Stomach (tissue), 4 donors: Measurements from ENCODE around the gene TRIOBP.

Source experiments
- EP300 ChIP-seq: sonication (generic); formaldehyde crosslinking; IDR thresholded peaks from one replicate; pipeline ENCODE4 v1.6.1; 2017; ENCODE audit warnings: antibody characterized with exemption
- POLR2A ChIP-seq, 4 donors: fragments of 450-650 bp; IDR thresholded peaks; one replicate each; pipeline ENCODE4 v1.6.1; 2016; ENCODE audit warnings: antibody characterized with exemption in 4 of 4, control low read depth in 2 of 4, mild to moderate bottlenecking in 1 of 4, moderate library complexity in 1 of 4
- POLR2AphosphoS5 ChIP-seq, 3 donors: sonication (generic); formaldehyde crosslinking; IDR thresholded peaks; one replicate each; pipeline ENCODE4 v1.6.1; 2016; ENCODE audit warnings: antibody characterized with exemption in 3 of 3
- TF ChIP-seq, protein P1 (sequence below), 7 experiments: fragments of 450-650 bp in 4 of 7; fragments of 200-600 bp in 3 of 7; sonication (generic) in 3 of 7; IDR thresholded peaks; one replicate each; pipeline ENCODE4 v1.5.1; 2016 to 2019; ENCODE audit warnings: antibody characterized with exemption in 7 of 7, control low read depth in 2 of 7, mild to moderate bottlenecking in 1 of 7

DNA sequence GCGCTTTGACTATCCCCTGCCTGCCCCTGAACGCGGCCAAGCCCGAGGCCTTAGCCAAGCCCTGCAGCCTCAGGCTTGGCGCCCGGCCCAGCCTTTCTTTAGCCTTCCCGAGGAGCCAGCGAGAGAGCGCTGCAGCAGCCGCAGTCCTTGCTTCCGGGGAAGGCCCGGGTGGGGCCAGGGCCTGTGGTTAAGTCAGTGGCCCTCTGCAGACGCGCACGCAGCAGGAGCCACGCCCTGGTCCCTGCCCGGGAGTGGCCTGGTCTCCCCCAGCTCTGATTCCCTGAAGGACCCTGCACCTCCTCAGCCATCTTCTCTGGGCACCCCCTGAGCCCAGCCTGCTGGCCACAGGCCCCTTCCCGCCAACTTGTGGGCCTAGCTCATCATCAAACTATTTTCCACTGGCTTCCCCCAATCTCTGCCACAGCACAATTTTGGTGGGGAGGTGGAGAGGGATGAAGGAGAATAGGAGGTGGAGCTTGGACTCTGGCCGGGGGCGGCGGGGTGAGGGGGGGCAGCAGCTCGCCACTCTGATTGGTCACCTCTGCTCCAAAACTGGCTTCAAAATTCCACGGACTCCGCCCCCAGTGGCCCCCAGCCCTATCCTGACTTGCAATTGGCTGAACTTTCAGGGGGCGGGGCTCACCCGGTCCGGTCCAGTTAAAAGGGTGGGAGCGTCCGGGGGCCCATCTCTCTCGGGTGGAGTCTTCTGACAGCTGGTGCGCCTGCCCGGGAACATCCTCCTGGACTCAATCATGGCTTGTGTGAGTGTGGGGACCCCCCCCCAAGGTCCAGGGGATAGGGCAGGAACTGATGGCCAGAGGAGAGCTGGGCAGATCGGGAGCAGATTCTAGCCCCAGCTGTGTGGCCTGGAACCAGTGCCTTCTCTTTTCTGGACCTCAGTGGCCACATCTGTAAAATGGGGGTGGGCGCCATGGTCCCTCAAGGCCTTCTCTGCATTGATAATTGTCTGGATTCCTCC lies 21.6 kb upstream of the TRIOBP start, which contains the start of gene LGALS1:
- TF ChIP-seq, protein P1, sequence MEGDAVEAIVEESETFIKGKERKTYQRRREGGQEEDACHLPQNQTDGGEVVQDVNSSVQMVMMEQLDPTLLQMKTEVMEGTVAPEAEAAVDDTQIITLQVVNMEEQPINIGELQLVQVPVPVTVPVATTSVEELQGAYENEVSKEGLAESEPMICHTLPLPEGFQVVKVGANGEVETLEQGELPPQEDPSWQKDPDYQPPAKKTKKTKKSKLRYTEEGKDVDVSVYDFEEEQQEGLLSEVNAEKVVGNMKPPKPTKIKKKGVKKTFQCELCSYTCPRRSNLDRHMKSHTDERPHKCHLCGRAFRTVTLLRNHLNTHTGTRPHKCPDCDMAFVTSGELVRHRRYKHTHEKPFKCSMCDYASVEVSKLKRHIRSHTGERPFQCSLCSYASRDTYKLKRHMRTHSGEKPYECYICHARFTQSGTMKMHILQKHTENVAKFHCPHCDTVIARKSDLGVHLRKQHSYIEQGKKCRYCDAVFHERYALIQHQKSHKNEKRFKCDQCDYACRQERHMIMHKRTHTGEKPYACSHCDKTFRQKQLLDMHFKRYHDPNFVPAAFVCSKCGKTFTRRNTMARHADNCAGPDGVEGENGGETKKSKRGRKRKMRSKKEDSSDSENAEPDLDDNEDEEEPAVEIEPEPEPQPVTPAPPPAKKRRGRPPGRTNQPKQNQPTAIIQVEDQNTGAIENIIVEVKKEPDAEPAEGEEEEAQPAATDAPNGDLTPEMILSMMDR (IDR thresholded peaks at IDR 0.05), result peak in 1 of 7 experiments; percentile 38
- peak; percentile 54 to 88 (median 55) for TF ChIP-seq POLR2AphosphoS5 (IDR thresholded peaks at IDR 0.05)
- no peak for TF ChIP-seq POLR2A (IDR thresholded peaks at IDR 0.05)
- no peak for TF ChIP-seq EP300
